ENCODE data around the gene TTLL6.

The TTLL6 gene

DNA sequence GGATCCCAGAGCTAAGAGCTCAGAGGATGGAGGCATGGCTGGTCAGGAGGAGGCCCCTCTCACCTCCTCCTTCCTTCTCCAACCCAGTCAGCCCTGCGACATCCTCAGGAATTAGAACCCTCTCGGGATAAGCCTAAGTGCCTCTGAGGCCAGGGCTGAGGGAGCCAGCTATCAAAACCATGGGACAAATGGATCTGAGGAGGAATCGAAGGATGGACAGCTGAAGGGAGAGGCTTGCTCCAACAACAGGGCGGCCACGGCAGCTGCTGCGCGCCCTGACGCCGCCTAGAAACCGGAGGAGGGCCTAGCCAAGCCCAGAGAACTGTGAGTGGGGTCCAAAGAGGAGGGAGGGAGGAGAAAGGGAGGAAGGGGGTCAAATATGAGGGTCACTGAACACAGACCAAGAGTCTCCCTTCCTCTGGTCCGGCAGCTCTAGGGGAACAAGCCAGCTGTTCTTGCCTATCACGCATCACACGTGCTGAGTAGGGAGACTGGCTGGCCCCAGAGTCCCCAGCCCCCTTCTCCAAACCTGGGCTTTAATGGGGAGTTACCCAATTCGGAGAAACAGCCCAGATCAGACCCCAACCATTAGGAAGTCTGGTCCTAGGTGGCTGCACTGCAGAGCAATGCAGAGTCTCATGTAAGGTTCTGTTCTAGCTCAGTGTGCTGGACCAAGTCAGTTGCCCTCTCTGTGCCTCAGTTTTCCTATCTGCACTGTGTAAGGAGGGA, 82.5 kb downstream of the TTLL6 start:
- no peak for DNase-seq

DNA sequence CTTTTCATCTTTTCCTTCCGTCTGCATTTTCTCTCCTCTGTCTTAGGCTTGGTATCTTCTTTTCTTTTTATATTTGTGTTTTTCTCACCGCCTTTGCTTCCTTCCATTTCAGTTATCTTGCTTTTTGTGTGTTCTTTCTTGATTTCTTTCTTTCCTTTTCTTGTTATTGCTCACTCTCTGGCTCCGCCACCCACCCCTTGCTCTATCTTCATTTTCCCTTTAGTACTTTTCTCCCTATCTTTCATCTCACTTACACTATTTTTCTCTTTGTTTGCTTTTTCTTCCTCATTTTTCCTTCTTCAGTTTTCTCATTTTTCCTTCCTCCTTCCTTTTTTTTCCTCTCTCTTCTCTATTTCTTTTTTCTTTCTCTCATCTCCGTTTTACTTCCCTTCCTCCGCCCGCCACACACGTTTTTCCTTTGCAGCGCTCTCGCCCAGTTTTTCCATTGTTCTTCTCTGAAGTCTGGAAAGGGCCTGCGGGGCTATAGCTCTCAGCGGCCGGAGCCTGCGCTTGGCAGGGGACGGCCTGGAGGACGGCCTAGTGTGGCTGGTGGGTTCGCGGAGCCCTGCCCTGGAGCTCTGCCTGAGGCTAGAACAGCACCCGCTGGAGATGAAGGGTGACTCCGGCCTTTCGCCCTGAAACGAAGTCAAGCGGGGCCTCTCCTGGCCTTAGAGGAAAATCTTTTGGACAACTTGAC, 83.2 kb downstream of the TTLL6 start:
- no peak for DNase-seq

DNA sequence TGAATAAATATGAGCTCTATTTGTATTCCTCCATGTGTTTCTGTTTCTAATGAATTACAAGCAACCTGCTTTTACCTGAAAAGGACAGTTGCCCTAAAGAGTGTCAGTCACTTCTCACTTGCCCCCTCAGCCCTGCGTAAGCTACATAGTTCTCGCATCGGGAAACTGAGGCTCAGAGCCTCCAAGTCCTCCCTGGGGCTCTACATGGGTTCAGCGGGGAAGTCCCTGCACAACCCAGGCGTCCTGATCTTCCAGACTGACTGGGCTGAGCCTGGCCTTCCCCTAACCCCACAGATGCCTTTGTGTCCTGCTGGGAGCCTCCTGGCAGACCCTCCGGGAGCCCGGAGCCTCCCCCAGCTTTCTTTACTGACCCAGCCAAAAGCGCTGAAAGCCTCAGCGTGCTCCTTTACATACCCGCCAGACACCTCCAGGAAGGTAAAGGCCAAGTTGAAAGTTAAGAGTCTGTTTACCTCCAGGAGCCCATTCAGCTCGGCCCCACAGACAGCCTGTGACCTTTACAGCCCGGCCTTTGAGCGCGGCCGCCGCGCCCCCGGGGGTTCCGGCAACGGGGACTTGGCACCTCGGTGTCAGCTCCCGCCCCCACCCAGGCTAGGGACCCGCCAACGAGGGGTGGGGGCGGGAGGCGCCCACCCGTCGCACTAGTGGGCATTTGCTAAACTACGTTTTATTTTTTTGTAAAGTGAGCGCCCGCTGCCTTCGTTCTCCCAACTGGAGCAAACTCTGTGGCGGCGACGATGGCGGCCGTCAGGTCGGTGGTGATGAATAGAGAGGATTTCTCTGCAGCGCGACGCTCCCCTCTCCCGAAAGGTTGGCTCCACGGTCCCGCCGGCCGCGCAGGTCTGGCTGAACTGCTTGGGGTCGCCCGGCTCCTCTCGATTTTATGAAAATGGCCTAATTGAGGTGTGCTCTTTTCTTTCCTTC, 84.1 kb downstream of the TTLL6 start:
- no peak for DNase-seq

DNA sequence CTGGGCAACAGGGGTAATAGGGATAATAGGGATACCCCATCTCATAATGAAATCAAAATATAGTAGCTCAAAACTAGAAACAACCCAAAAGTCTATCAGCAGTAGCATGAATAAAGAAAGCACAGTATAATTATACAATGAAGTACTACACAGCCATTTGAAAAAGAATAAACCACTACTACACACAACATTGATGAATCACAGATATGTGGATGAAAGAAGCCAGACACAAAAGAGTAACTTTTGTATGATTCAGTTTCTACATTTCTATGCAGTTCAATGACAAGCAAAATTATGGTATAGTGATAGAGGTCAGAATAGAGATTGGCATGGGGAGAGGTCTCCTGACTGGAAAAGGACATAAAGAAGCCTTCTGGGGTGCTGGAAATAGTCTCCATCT, 85.7 kb downstream of the TTLL6 start:
- DNase-seq = no peak

DNA sequence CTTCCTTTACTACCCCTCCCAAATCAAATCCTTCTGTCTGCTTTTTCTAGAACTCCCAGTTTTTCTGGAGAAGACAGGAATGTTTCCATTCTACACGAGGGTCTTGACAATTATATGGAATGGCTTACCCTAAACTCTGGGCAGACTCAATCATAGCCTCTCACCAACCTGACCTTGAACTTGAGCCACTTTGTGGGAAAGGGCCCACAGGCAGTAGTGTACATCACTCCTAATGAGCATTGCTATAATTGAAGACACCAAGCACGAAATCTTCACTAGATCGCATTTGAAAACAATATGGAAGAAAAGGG, 86.8 kb downstream of the TTLL6 start:
- no peak for DNase-seq

DNA sequence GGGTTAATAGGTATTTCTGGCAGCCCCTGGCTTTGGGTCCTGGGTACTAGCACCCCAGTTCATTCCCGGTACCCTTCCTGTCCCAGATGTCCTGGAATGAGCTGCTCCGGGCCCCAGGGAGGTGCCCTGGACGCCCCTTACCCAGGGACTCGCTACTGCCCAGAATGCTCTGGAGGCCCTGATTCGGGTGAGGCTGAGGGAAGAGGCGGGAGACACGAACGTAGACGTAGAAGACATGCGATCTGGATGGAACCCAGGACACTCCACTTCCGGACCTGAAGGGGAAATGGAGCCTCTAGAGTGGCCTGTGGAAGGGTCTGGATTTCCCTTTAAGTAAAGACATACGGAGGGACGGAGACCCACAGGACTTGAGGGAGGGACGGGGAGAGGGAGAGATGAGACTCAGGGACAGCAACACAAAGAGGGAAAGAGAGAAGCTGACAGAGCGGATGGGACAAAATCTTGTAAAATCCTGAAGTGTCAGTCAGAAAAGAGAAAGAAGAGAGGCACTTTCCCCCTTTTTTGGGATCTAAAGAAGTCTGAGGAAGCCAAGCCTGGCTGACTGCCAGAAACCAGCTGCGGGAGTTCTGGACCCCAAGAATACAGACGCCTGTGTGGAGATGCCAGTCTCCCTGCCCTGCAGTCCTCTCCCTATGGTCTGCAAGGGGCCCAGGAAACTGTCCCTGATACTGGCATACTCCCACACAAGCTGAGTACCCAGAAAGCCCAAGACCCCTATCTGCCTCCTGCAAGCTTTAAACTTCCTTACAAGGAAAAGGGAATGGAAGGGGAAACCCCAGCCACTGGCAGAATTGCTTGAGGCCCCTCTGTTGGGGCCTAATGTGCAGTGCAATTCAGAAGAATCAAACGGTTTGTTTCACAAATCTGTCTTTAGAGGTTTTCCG, 87.4 kb downstream of the TTLL6 start:
- DNase-seq = no peak

DNA sequence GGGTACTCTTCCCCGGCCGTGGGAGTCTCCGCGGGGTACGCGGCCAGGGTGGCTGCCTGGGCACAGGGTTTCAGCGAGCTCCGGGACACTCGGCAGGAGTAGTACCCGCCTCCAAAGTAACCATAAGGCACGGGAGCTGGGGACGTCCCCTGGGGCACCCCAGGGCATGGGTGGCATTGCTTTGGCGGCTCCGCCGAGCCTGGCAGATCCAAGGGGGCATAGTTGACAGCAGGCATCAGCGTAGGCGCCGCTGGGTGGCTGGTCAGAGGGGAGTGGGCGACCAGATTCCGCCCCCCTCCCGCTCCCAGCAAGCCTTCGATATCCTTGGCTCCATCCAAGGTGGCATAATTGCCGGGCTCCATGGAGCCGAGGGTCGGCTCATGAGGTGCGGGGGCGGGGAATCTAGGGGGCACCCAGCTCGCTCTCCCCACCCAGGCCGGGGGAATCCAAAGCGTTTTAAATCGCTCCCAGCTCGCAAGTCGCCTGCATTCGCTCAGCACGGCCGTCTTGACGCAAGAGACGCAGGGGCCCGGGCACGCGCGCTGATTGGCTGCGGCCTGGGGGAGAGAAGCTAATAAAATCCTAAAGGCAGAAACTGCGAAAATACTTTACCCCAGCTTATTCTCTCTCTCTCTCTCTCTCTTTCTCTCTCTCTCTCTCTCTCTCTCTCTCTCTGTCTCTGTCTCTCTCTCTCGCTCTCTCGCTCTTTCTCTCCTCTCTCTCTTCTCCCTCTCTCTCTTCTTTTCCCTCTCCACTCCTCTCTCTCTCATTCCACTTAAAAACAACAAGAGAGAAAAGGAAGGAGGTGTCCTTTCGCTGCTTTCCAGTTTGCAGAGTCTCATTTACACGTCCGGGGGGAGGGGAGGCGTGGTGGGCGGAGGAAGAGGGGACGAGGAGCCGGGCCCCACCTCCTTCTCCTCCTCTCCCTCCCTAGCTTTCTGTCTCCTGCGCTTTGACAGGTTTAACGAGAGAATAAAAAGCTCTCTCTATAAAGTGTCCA, 88.5 kb downstream of the TTLL6 start, which contains the start of gene HOXB13:
Gene HOXB13 (minus strand): TSS at position 519 of the 1,000 bp plus-strand sequence. CDS start 157 bp downstream, at position 362.
- DNase-seq = no peak

DNA sequence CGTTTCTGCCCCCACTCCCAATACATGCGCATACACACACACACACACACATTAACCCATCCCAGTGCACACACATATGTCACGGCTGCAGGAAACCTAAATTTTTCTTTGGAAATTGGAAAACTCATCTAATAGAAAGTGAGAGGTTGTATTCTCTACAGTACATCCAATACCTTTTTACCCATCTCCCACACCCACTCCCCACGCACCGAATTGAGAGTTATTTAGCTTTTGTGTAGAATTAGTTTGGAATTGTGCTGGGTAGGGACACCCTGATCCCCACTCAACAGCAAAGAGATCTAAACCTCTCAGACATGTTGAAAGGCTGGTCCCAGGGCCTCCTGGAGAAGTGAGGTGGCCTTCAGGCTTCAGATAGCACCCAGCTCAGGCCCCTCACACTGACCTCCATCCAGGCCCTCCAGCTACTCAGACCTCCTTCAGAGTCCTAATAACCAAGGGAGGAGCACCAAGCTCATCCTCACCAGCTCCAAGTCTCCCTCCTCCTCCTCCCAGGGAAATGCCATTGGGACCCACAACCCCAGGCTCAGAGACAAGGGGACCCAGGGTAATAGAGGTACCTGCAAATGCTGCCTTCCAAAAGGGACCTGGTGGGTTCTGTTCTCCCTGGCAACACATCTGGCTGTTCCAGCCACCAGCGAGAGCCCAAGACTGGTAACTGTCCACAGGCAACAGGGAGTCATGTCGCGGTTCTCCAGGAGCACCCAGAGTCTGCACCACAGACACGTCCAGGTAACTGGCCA, 89.4 kb downstream of the TTLL6 start:
- DNase-seq = no peak

DNA sequence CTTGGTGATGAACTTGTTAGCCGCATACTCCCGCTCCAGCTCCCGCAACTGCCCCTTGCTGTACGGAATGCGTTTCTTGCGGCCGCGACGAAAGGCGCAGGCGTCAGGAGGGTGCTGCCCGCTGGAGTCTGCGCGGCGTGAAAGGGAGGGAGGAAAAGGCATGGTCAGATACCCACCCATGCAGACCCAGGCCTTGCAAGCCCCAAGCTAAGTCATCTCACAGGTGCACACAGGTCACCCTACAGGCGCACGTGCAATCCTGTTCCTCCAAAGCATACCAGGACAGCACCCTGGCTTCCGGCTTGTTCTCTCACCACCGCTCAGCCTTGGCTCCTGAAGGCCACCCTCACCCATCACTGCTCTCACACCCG, 90.1 kb downstream of the TTLL6 start:
- DNase-seq = no peak

DNA sequence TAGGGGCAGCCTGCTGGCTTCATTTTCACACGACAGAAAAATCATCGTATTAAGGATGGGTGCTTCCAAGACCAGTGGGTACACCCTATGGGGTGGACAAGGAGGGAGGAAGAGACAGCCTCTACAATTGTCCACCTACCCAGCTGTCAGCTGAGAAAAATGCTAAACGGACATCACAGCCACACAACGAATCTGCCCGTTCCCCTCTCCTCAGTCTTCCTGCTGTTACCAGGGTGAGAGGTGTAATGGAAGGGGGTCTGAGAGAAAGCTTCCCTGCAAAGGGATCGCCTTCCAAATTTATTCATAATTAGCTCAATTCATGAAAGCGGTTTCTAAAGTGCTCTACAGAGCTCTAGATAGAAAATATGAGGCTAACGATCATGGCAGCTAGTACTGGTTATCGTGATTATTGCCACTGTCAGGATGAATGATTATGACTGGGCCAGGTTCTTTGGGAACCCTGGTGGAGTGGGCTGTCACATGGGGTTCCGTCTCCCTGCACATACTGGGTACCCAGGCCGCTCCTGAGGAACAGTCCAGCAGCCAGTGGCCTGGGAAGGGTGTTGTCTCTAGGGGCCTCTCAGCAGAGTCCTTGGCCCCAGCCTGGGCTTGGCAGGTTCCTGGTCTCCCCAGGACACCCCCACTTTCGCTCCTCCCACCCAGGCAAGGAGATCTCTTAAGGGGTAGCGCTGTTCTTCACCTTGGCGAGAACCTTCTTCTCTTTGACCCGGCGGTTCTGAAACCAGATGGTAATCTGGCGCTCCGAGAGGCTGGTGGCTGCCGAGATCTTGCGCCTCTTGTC, 90.7 kb downstream of the TTLL6 start:
- no peak for DNase-seq

DNA sequence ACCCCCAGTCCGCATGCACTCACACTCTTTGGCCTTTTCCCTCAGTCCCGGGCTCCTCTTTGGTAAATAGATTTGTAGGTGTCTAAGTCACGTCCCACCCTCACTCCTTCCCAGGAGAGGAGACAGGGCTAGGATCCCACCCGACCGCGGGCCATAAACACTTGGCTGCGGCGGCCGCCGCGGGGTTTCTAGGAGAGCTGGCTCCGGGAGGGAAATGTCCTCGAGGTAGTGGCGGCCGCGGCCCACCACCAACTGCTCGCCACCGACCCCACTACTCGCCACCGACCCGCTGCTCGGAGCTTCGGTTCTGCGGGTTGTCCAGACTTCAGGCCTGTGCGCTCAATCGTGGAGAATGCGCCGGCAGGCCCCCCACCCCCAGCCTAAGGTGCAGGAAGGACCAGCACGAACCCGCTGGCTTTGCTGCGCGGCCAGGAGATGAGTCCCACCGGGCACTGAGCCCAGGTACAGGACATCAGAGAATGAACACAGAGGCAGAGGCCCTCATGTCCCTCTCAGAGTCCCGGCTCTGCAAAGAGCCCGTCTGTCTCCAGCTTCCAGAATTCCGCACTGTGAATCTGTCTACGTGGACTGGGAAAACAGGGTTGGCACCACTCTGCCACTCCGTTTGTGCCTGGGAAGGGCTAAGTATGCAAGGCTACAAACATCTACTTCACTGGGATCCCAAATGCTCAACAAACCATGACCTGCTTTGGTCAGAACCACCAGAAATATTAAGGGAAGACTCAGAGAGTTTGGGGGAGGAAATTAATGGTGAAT, 91.6 kb downstream of the TTLL6 start:
- no peak for DNase-seq

DNA sequence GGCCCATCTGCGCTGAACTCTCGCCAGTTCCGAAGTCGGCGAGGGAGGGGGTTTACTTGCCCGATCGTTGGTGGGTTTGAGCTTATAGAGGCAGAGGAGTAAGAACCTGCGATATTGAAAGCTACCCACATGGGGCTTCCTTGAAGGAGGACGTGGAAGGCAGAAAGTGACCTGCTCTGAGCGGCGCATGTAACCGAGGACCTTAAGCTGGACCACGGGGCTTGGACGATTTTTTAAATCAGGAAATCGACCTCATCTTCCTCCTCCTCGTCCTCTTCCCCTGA, 92.1 kb downstream of the TTLL6 start:
- DNase-seq = no peak

DNA sequence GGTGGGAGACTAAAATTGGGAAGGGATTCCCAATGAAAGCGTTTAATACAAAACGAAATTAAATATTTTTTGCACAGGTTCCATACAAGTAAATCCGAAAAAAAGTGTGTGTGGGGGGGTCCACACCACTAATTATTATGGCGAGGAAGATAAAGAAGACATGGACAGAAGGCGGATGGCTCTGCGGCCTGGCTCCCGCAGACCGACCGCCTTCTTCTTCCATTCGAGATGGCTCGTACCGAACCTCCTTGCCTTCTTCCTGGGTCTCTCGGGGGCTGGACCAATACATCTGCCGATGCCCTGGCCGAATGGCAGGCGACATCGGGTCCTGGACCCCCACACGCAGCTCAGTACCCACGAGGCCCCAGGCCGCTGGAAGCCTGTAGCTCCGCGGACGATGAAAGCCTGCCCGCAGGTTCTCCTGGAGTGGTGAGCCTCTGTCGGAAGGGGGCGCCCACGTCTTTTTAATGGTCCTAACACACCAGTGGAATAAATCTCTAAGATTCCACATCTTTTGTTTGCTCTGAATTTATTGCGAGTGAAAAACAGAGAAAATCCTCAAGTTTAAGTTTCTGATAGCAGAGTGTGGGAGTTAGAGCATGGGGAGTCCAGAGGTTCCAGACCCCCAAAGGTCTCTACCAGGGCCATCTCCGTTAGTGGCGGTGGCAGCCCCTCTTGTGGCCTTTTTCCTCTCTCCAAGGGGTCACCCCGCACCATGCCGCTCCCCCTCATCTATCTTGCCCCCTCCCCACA, 92.6 kb downstream of the TTLL6 start:
- DNase-seq = peak; percentile 86

DNA sequence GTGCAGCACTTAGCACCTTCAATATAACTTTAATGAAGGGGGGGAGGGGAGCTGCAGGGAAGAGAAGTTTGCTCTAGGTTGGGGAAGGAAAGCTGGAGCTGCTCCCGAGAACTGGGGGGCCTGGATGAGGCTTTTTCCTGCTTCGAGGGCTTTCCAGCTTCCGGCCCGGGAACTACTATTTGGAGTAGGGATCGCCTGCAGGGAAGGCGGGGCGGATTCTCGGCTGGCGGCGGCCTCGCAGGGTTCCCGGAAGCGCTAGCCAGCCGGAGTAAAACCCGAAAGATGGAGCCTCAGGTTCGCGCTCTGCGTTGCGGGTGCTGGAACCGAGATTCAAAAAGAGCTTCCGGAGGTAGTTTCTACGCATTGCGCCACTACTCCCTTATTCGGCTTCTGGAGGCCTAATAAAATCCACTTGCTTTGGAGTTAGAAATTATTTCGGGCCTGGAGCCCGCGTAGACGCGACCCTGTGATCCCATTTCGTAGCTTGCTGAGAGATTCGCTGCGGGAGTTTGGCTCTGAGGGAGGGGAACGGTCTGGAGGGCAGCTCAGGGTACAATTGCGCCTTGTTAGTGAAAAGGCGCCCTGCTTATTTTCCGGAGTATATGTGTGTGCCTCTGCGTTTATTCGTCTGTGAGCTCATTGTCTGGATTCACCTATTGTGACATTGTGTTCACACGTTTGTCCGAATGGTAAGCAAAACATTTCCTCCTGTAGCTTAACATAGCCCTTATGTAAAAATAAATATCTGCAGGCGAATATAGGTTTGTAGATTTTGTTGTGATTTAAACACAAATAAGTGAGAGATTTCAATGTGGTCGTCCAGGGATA, 93.4 kb downstream of the TTLL6 start:
- DNase-seq = no peak

DNA sequence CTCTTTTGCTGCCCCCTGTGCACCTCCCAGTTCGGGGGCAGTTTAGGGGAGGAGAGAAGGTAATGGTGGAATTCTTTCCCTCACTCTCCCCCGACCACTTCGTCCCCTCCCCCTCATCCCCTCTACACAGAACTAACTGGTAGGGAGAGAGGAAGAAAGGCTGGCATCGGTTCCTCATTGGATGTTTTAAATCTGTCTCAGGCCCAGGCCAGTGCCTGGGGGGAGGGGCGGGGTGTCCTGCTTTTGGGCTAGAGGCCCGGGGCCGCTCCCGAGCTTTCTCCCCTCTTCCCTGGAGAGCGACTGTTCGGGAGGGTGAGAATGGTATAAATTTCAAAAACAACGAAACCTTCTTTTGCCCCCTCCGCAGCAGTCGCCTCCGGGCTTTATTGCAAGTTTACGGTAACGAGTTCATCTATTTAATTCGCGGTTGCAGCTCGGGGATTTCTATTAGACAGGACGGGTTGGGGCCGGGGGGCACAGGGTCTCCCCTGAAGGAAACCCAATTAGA, 94.1 kb downstream of the TTLL6 start, which contains the start of gene PRAC2:
Gene PRAC2 (plus strand): TSS at position 271 of the 508 bp plus-strand sequence. CDS start 1,226 bp downstream, outside the sequence.
- no peak for DNase-seq

DNA sequence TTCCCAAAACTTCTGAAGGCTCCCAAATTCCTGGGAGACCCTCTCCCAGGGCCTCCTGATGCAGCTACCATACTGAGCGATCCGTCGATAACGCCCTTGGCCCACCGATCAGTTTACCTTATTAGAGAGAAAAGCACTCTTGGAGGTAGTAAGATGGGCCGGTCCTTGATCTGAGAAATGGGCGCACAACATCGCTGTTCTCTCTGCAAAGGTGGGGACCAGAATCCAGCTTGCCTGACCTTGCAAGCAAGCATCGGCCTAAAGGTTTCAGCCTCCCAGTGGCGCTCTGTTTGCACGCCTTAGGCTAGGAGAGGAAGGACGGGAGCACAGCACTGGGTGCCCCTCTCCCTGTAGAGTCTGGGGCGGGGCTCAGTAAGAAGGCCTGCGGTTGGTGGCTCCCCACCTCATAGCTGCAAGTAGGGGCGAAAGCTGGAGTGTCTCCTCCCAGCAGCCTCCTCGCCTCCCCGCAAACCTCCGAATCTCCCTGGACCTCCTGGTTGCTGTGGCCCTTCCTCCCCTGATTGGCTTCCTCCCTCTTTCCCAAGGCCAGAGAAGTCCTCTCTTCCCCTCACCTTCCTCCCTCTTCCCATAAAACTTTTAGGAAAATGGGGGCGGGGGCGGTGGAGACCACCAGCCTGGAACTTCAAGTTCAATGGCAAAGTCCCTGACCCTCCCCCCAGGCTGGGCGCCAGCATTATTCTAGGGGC, 94.7 kb downstream of the TTLL6 start, which contains the start of gene PRAC1:
Gene PRAC1 (minus strand): TSS at position 318 of the 707 bp plus-strand sequence. CDS start 126 bp downstream, at position 192.
- no peak for DNase-seq
